ENCODE results near the gene GPATCH2L. TPM values are rescaled to one million over a fixed set of nuclear protein-coding genes. Genes with fewer than 3 reads are reported as not detected.

The GPATCH2L gene
- total RNA-seq: 100 to 1,000 TPM in 2 of 4 donors, 10 to 100 TPM in 2; 47.6 to 230 (median 85.0) TPM

- H3K4me1 ChIP-seq: peaks cover 7 to 14% of the 10 kb centered on the region in 2 donors
- H3K27me3 ChIP-seq: no peaks in the 10 kb centered on the region
- H3K36me3 ChIP-seq: no peaks in the 10 kb centered on the region
- peak; percentile 93 to 96 for DNase-seq
- H3K4me3 ChIP-seq: peak within 1 kb of the TSS; percentile 94 to 100
- TF ChIP-seq POLR2A (IDR thresholded peaks at IDR 0.05) (peak; percentile 45 to 75), CTCF (IDR thresholded peaks at IDR 0.05) (peak in 1 of 4 experiments; percentile 32)
- H3K27ac ChIP-seq: peak within 1 kb of the TSS; percentile 79 to 82
- H3K9me3 ChIP-seq: no peaks in the 10 kb centered on the region
- intact Hi-C loops (cut with DNase I; ENCODE audit: low total_unique reads): no loop called here
Observed at GRCh38 chr14:76151398-76152332, at the start of gene GPATCH2L. Gene GPATCH2L (plus strand): TSS chr14:76151922. CDS start chr14:76154364, 2,442 bp downstream.

- H3K36me3 ChIP-seq: no peaks in the 10 kb centered on the region
- H3K4me1 ChIP-seq: peaks cover 0 to 4% of the 10 kb centered on the region in 2 donors
- no peaks in the 10 kb centered on the region for H3K27me3 ChIP-seq
- no peaks in the 10 kb centered on the region for H3K9me3 ChIP-seq
- TF ChIP-seq POLR2A (IDR thresholded peaks at IDR 0.05) (no peak), CTCF (IDR thresholded peaks at IDR 0.05) (no peak)
- H3K4me3 ChIP-seq: no peak overlapping the region
- DNase-seq: no peak
- no peak overlapping the region for H3K27ac ChIP-seq
- intact Hi-C loops (cut with DNase I; ENCODE audit: low total_unique reads): no loop called here
Observed at GRCh38 chr14:76104802-76105355, 46.8 kb upstream of the GPATCH2L start.

GRCh38 chr14:76106188-76106587 is 45.5 kb upstream of the GPATCH2L start:
- TF ChIP-seq CTCF (IDR thresholded peaks at IDR 0.05) (no peak), POLR2A (IDR thresholded peaks at IDR 0.05) (no peak)
- no peak for DNase-seq
- Histone ChIP-seq H3K4me1 (no peaks in the 10 kb centered on the region), H3K9me3 (no peaks in the 10 kb centered on the region), H3K4me3 (no peak overlapping the region), H3K36me3 (no peaks in the 10 kb centered on the region), H3K27ac (no peak overlapping the region), H3K27me3 (no peaks in the 10 kb centered on the region)
- intact Hi-C loops (cut with DNase I; ENCODE audit: low total_unique reads): no loop called here

GRCh38 chr14:76109087-76109880 is 42.4 kb upstream of the GPATCH2L start:
- H3K27ac ChIP-seq: no peak overlapping the region
- H3K27me3 ChIP-seq: no peaks in the 10 kb centered on the region
- no peaks in the 10 kb centered on the region for H3K9me3 ChIP-seq
- no peak for DNase-seq
- TF ChIP-seq CTCF (IDR thresholded peaks at IDR 0.05) (no peak), POLR2A (IDR thresholded peaks at IDR 0.05) (no peak)
- intact Hi-C loops (cut with DNase I; ENCODE audit: low total_unique reads): no loop called here
- no peaks in the 10 kb centered on the region for H3K36me3 ChIP-seq
- H3K4me1 ChIP-seq: no peaks in the 10 kb centered on the region
- no peak overlapping the region for H3K4me3 ChIP-seq

All from uterus (tissue), 4 donors.